Glomerular endothelial cell (primary cell): ENCODE data around the gene GPSM3. TPM values are rescaled to one million over a fixed set of nuclear protein-coding genes. Genes with fewer than 3 reads are reported as not detected.

Source experiments
- DNase-seq: peaks from one replicate; pipeline ENCODE4 v3.0.0-alpha.2; 2011; ENCODE audit warnings: low read depth, low spot score; ENCODE audit errors: extremely low read depth
- total RNA-seq: library from RNA; depleted of rRNA; stranded (reverse); fragments of >200 nt; gene quantifications from 2 replicates; pipeline ENCODE4 v1.2.3, GENCODE V29; 2015

Gene GPSM3
- total RNA-seq, 1 donor from 2014 or later, result 15.5 TPM

- DNase-seq, result no peak
These were observed 16.6 kb downstream of the GPSM3 start, which contains the start of gene AGPAT1 for GRCh38 chr6:32175711-32176475. Gene AGPAT1 (minus strand): TSS chr6:32176084. CDS start chr6:32171496, 4,588 bp downstream.

DNA sequence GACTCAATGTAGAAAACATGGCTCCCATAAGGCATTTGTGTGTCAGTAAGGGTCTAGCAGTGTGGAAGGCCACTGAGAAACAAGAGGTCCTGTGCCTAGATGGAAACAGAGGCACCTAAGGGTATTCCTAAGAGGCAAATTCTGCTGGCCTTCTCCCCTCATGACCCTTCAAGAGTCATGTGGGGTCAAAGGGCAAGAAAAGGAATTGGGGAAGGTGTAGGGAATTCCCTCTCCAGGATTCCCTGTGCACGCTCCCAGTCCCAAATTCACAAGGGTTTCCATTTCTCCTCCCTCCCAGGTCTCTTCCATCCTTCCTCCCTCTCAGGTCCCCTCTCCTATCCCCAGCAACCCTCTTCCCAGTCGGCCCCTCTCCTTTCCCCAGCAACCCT, 17.1 kb downstream of the GPSM3 start:
- no peak for DNase-seq

- no peak for DNase-seq
These were observed 18.0 kb downstream of the GPSM3 start for GRCh38 chr6:32174416-32174815.

DNA sequence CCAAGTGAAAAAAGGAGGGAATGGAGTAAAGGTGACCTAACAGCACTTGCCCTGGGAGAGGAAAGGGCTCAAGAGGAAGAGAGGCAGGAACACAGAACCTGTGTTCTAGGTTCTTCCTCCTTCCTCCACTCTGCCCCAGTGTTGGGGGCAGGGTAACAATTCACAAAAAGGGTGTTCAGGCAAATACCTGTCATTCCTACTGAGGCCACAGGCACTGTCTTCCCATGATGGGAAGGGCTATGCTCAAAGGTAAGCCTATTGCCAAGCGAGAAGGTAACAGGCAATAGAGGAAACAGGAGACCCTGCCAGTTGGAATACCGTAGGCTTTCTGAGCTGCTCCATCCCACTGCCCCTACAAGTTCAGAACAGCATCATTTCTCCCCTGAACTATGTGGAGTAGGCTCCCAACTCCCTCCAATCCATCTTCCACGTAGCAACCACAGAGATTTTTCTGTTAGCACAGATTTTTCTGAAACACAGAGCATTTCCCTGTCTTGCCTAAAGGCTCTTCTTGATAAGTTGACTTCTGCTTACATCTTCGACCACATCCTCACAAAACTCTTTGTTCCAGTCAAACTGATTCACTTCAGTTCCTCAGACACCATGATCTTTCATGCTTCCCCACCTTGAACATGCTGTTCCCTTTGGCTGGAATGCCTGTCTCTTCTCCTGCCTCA, 19.3 kb downstream of the GPSM3 start:
- no peak for DNase-seq

- no peak for DNase-seq
These were observed 21.2 kb downstream of the GPSM3 start for GRCh38 chr6:32171234-32171633.

- DNase-seq, result no peak
These were observed 22.1 kb downstream of the GPSM3 start for GRCh38 chr6:32170294-32170693.

- DNase-seq, result no peak
These were observed 23.4 kb downstream of the GPSM3 start for GRCh38 chr6:32168807-32169591.

GRCh38 chr6:32168350-32168749, 24.1 kb downstream of the GPSM3 start:
- no peak for DNase-seq

DNA sequence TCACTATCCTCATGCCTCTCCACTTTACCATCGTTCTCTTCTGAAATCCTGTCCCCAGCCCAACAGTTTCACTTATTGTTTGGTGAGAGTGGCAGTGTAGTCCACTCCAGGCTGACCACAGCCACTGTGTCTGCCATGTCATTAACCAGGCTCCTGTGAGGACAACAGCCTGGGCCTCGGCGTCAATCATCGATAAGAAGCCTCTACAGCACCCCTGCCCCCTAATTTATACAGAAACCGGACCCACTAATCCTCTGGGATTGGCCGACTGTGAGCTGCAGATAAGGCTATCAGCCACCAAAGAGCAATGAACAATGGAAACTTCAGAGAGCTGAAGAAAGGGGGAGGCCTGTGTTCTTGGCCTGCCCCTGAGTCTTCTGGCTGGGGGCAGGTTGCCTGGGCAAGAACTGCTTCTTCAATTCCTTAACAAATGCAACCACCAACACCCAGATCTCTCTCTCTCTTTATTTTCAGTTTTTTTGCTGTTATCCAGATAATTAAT, 24.6 kb downstream of the GPSM3 start:
- DNase-seq, result no peak

GRCh38 chr6:32167154-32167760, 25.2 kb downstream of the GPSM3 start:
- DNase-seq, result no peak

DNA sequence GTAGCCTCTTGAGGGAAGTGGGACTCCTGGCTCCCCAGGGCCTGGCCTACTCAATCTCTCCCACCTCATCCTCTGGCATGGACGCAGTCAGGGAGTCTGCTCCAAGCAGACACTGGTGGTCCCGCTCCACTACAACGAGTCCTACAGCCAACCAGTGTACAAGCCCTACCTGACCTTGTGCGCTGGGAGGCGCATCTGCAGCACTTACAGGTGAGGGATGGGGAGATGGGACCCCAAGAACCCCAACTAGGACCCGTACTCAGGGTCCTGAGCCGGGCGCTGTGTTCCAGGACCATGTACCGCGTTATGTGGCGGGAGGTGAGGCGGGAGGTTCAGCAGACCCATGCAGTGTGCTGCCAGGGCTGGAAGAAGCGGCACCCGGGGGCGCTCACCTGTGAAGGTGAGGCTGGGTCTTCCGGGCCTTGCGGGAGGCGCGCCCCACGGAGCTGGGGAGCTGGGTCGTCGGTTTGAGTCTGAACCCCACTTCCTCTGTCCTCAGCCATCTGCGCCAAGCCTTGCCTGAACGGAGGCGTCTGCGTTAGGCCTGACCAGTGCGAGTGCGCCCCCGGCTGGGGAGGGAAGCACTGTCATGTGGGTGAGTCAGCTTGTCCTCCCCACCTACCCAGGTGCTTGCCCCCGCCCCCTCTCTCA, 25.9 kb downstream of the GPSM3 start:
- no peak for DNase-seq

DNA sequence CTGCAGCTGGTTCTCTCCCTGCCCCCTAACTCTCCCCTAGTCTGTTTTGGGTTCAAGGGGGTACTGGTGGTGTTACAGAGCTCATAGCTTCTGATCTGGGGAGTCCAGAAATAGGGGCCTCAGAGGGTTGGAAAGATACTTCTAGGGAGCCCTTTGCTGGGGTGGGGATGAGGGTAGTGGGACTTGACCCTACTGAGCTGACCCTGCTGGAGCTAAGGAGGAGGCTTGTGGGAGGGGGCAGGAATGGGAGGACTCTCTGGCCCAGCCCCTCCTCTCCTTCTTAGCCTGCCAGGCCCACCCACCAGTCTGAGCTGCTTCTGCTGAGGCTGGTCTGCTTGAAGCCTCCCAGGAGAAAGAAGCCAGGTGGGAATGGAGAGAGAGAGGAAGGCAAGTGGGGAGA, 28.1 kb downstream of the GPSM3 start, which contains the start of gene EGFL8:
TSS of gene EGFL8 (plus strand) at position 301 of the 400 bp plus-strand sequence. CDS start 1,571 bp downstream, outside the sequence.
- no peak for DNase-seq

DNA sequence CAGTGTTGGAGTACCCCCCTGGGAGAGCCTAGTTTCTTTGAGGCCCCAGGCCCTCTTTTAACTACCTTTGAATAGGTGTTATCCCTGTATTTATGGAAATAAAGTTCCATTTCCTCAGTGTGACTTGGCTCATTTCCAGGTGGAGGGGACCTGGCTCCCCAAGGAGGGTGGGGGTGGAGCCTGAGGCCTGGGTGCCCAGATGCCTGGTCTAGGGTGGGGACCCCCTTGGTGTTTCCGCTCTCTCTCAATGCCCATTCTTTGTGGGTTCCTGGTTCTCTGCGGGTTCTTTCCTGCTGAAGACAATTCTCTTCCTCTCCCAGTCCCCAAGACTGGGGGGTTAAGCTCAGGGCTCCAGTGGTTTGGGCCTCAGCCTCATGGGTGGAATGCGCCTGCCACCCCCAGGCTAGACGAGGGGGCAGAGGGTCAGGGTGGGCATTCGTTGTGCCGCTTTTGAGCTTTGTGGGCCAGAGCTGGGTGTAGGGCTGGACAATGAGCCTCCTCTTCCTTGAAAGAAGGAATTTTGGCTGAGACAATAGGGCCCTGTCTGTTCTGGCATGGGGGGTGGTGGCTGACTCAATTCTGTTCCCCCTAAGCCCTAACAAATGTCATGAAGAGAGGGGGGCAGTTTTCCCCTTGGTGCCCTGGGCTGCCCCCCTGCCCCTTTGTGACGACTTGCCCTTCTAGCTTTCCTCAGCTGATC, 28.7 kb downstream of the GPSM3 start:
- DNase-seq, result no peak

- DNase-seq, result no peak
These were observed 34.4 kb downstream of the GPSM3 start for GRCh38 chr6:32158052-32158451.

- DNase-seq, result no peak
These were observed 35.6 kb downstream of the GPSM3 start for GRCh38 chr6:32156891-32157290.

DNA sequence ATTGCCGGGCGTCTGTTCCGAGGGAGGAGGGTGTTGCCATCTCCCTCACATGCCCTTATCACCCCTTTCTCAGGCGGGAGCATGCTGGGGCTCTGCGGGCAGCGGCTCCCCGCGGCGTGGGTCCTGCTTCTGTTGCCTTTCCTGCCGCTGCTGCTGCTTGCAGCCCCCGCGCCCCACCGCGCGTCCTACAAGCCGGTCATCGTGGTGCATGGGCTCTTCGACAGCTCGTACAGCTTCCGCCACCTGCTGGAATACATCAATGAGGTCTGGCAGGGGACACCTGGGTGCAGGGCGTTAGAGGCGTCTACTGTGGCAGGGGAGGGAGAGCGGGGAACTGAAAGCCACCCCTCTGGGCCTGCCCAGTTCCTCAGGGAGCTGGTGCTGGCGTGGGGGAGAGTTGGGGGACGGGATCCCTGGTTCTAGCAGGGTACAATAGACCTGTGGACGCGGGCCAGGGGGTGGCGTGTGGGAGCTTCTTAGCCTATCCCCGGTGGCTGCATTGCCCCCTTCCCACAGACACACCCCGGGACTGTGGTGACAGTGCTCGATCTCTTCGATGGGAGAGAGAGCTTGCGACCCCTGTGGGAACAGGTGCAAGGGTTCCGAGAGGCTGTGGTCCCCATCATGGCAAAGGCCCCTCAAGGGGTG, 37.8 kb downstream of the GPSM3 start:
- no peak for DNase-seq

DNA sequence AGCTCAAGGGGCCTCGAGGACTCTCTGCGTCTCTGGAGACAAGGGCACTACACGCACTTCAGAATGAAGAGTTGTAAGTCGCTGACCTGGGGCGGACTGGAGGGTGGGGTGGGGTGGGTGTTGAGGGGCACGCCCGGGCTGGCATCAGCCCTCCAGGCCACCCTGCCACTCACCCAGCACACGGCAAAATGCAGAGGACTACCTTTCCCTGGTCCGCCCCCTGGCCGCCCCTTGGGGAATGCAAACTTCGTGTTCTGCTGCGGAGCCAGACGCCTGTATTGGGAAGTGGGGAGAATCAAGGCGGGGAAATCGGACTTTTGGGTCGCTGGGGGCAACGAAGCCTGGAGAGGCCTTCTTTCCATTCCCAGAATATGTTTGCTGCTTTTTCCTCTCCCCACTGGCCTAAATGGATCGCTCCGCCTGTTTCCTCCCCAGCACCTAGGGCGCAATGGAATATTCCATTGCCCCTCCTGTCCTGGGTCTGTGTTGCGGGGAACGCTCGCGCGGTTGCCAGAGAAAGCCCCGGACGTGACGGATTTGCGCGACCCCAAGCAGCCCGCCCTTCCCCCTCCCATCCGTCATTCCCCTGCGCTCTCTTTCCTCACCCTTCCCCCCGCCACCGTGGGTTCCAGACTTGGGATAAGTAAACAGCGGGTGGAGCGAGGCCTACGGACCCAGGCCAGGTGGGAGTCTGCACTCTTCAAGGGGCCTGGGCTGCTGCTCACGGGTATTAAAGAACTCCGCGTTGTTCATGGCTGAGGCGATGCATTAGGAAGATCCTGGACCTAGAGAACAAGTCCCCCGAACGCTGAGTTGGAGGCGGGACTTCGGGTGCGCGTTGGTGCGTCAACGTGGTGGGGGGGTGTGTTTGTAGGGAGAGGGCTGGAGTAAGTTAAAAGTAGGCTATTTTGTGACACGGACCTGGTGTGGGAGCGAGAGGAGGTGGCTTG, 38.6 kb downstream of the GPSM3 start, which contains the start of gene PPT2:
TSS of gene PPT2 (plus strand) at position 578 of the 950 bp plus-strand sequence. CDS start 454 bp downstream, outside the sequence.
- peak; percentile 72 for DNase-seq
